Erythroblast (primary cell): ENCODE data around the gene ATP2B3.

ENCODE experiments used
- DNase-seq, 2 experiments: peaks; one replicate each; lab custom pipeline; 2025; lab: John Stamatoyannopoulos, UW
- GATA1 ChIP-seq: IDR thresholded peaks from 2 replicates; pipeline ENCODE4 v1.6.1; 2011; ENCODE audit warnings: low read depth, mild to moderate bottlenecking, control low read depth, low read length, moderate library complexity
- POLR2A ChIP-seq: IDR thresholded peaks from 2 replicates; pipeline ENCODE4 v1.6.1; 2011; ENCODE audit warnings: mild to moderate bottlenecking, low read length

ATP2B3 gene

GRCh38 chrX:153507484-153508178 lies 9.8 kb upstream of the ATP2B3 start:
- peak; percentile 65 to 82 for DNase-seq
- TF ChIP-seq POLR2A = no peak
- TF ChIP-seq GATA1 = no peak

GRCh38 chrX:153509592-153509991 lies 7.8 kb upstream of the ATP2B3 start:
- TF ChIP-seq POLR2A (no peak), GATA1 (no peak)
- no peak for DNase-seq

DNA sequence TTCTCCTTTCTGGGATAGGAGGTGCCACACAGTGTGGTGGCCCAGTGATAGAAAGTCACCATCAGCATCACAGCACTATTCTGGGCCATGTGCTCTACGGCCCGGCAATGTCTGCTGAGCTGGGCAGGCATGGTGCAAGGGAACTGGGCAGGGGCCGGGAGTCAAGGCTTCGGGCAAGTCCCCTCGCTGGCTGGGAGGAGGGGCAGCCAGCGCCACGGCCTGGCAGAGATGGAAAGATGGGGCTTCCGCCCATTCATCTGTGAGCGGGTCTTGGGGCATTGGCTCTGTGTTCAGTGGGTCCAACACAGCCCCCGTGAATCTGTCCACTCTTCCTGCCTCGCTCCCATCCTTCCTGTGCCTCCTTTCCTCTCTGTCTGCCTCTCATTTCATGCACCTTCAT lies 7.1 kb upstream of the ATP2B3 start:
- no peak for DNase-seq
- TF ChIP-seq POLR2A = no peak
- TF ChIP-seq GATA1 = no peak

DNA sequence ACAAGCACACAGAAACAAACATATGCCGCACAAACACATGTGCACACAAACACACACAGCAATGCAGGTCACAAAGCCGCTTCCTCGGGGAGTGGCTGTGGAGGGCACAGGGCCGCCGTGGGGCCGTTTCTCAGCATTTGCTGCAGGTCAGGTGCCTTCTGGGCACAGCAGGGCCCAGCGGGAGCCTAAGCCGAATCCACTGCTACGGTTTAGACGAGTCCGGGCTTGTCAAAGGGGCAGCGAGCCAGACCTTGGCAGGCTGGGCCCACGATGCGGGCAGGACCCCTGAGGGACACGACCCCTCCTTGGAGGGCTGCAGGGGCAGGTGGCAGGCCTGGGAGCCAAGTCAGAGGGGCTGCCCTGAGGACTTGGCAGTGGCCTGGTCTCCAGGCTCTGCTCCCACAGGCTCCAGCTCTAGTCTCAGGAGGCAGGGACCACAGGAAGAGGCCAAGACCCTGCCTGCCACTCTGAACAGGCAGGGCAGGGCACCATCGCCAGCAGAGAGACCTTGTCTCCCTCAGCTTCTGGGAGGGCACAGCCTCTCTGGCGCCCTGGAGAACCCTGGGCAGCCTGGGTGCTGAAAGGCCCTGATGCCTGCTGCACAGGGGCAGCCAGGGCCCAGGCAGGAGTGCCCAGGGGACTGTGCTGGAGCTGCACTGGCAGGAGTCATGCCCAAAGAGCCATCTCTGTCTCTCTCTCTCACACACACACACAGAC lies 5.5 kb upstream of the ATP2B3 start:
- DNase-seq = no peak
- TF ChIP-seq GATA1 (no peak), POLR2A (no peak)

DNA sequence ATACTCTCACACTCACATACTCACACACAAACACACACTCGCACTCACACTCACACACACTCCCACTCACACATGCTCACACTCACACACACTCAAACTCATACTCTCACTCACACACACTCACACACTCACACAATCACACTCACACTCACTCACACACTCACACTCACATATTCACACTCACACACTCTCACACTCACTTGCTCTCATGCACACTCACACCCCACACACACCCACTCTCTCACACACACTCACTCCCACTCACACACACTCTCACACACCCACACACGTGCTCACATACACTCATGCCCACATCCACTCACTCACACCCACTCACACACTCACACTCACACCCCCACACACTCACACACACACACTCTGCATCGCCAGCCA lies 4.9 kb upstream of the ATP2B3 start:
- no peak for DNase-seq

DNA sequence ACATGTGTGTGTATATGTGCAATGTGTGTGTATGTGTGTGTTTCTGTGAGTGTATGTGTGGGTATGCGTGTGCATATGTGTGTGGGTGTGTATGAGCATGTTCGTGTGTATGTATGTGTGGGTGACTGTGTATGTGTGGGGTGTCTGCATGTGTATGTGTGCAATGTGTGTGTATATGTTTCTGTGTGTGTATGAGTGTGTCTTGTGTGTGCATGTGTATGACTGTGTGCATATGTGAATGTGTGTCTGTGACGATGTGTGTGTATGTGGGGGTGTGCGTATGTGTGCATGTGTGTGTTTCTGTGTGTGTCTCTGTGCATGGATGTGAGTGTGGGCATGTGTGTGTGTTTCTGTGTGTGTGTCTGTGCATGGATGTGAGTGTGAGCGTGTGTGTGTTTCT lies 4.2 kb upstream of the ATP2B3 start:
- DNase-seq = no peak
- no peak for TF ChIP-seq POLR2A
- TF ChIP-seq GATA1 = no peak

More for the DNA sequence above, 4.9 kb upstream of the ATP2B3 start:
- no peak for TF ChIP-seq GATA1
- no peak for TF ChIP-seq POLR2A

DNA sequence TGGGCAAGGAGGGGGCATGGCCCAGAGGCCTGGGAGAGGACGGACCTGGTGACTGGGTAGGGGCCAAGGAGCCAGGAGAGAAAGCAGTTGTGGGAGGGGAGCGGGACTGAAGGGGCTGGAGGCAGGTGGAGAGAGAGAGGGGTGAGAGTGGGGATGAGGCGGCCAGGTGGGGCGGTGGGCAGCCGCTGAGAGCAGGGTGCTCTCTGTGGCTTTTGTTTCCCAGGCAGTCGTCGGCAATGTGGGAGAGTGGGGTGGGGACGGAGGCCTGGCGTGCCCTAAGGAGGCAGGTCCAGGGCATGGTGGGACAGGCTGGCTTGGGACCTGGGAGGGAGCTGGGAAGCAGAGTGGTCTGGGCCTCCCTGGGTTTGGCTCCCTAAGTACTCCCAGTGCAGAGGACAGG lies 3.2 kb upstream of the ATP2B3 start:
- no peak for DNase-seq
- no peak for TF ChIP-seq POLR2A
- TF ChIP-seq GATA1 = no peak

DNA sequence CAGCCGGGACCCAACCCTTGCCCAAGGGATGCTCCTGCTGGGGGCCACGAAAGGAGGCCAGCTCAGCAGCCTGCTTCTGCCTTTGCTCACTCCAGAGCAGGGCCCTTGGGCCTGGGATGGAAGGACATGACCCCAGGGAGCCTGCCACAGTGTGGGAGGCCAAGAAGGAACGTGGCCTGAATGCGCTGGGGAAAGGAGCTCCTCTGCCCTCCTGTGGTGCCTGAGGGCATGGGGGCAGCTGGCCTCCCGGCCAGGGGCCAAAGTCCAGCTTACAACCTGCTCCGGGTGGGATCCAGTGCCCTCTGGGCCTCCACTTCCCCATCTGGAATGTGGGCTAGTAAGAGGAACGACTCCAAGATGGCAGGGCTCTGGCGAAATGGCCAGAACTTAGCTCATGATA lies 2.0 kb upstream of the ATP2B3 start:
- TF ChIP-seq POLR2A = no peak
- no peak for TF ChIP-seq GATA1
- DNase-seq = no peak

GRCh38 chrX:153516073-153516472 lies 1.4 kb upstream of the ATP2B3 start:
- DNase-seq = no peak
- TF ChIP-seq POLR2A (no peak), GATA1 (no peak)

DNA sequence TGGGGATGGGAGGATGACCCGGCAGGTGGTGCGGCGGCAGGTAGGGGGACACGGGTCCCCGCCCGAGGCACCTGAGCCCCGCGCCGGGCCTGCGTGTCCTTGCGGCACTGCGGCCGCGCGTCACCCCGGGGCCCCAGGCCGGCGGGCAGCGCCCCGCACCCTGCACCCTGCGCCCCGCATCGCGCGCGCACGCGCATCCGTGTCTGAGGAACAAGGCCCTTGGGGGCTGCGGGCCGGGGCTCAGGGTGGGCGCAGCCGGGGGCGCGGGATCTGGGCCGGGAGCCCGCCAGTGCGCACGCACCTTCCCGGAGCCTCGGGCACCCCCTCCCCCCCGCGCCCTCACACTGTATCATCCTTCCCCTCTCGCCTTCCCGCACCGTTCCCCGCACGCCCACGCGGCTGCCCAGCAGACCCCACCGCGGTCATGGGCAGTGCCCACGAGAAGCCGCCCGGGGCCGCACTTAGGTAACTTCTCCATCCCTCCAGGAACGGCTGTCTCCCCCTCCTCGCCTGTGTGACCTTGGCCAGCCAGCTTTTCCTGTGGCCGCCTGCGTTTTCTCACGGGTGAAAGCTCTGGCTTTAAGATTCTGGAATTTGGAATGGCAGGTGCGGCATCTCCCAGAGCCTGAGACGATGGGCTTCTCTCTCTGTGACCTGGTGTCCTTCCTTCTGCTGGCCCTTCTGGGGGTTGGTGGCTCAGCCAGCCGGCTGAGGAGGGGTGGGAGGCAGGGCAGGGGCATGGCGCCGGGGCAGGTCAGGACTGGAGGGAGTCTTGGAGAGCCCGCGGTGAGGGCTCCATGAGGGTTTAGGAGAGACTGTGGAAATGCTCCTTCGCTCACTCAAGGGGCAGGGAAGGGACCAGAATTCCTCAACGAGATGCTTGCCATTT lies 748 bp downstream of the ATP2B3 start:
- TF ChIP-seq GATA1 (no peak), POLR2A (no peak)
- no peak for DNase-seq

DNA sequence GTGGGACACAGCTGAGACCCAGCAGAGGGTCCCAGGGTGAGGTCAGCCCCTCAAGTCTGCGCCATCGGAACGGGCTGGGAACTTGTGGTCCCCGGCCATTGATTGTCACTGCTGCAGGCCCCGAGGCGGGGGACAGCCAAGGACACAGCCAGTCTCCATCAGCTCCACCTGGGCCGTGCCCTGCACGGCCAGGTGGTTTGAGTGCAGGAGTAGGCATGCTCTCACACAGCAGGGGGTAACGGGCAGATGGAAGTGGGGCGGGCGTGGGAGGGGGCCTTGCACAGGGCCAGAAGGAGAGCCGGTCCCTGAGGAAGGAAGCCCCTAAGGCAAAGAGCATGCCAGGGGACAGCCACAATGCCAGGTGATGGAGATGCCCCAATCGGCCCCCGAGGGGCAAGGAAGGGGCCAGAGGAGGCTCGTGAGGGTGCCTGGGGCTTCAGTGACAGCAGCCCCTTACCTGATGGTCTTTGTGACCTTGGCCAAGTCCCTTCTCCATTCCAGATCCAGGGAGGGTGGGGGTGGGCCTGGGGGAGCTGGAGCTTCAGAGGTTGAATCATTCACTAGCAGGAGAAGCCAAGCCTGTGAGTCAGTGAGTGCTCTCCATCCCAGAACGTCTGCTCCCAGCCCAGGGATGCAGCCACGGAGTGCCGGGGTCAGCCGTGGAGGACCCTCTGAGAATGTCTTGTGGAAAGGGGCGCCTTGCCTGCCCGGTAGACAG lies 2.3 kb downstream of the ATP2B3 start:
- DNase-seq = no peak
- TF ChIP-seq POLR2A (no peak), GATA1 (no peak)

DNA sequence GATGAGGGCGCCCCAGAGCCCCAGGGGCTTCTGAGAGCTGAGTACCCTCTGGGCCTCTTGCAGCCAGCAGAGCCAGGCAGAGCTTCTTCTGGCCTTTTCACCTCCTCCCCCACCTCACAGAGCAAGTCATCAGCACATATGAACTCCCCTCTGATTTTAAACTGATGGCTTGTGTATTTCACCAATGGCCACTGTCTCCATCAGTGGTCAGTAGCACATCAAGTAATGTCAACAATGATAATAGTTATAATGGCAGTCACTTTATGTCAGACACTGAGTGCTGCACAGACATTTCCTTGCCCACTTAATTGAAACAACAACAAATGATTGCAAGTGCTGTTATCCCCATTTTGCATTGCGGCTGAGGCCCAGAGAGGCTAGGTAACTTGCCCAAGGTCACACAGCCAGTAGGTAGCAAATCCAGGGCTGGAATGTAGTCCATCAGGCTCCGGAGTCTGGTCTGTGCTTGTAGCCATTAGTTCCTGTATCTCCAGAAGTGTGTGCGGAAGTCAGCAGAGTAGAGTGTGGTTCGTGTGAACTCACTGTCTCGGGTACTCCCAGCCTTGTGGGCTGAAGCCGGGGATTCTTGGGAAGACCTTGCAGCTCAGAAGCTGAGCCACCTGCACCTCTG lies 3.0 kb downstream of the ATP2B3 start:
- no peak for TF ChIP-seq GATA1
- TF ChIP-seq POLR2A = no peak
- no peak for DNase-seq

DNA sequence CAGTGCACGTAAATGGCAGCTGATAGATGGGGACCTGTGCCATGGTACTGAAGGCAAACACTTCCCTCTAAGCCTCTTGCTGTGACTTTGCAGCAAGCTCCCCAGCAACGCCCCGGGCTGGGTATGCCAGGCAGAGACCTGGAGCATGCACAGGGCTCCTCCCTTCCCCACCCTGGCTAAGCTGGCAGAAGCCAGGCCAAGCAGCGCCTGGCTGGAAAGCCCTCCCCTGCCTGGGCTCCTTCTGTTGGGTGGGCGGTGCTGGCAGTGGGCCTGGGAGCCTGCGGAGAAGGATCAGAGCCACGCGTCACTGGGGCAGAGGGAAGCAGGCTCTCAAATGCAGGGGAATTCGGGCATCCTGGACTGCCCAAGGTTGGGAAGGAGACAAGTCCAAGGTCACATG lies 3.6 kb downstream of the ATP2B3 start:
- TF ChIP-seq POLR2A = no peak
- no peak for TF ChIP-seq GATA1
- DNase-seq = no peak

DNA sequence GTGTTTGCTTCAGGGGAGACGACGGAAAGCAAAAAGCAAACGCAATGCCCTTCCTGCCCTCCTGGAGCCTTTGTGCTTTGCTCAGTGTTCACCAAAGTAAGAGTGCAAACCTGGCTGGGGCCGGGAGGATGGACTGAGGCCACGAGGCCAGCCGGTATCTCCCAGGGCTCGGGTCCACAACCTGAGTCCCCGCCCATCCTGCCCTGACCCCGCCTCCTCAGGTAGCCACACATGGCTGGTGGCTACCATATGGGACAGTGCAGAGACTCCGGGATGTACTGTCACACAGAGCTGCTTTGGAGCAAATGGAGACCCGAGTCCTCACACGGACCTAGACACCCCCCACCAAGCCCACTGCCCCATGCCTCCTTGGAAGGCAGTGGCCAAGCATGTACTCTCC lies 4.8 kb downstream of the ATP2B3 start:
- no peak for DNase-seq
- TF ChIP-seq POLR2A (no peak), GATA1 (no peak)
